ENCODE data around the gene RTKN. TPM values are rescaled to one million over a fixed set of nuclear protein-coding genes. Genes with fewer than 3 reads are reported as not detected.

The RTKN gene
- total and polyA plus RNA-seq, 10 of the 15 experiments (the other 5 are each of a cell fraction or from before 2014, with no cell fraction given) = 0.50 to 12.3 (median 5.4) TPM

DNA sequence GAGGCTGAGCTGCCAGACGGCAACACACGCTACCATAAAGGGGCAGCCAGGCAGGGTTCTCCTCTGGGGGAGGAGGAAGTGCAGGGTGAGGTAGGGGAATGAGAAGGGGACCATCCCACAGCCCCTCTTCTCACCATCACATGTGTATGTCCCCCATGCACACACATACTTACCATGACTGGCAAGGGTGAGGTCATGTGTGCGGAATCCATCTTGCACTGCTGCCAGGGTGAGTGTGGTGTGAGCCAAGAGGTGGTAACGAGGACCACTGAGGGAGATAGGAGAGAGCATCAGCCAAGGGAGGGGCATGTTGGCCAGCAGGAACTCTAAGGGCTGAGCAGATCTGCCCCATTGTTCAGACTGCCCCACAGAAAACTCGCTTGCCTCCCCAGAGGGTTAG, 13.1 kb downstream of the RTKN start:
- ChIA-PET POLR2A (interaction anchor here (0.6 to 1.1 kb wide), 2 partner anchors 11 to 298 kb away, joined by 3 to 4 read pairs; no protein-coding TSS in a partner anchor), RAD21 (ENCODE audit: unreplicated experiment) (no interaction called here), SMC1A (ENCODE audit: uncharacterized antibody, unreplicated experiment) (no interaction called here), CTCF (no interaction called here)
- H2AFZ ChIP-seq (ENCODE audit: control insufficient read depth, low read depth, low read length) = no peak overlapping the region
- H4K20me1 ChIP-seq (ENCODE audit: control insufficient read depth, insufficient read depth) = no peaks in the 10 kb centered on the region
- in situ Hi-C loops (cut with MboI) = no loop called here
- ATAC-seq (no peak), FAIRE-seq (no peak), DNase-seq (ENCODE audit: low read depth, low spot score) (no peak)
- H3K27ac ChIP-seq (ENCODE audit: control insufficient read depth, insufficient read depth) = no peak overlapping the region
- no peak for TF ChIP-seq SMARCA5 (IDR thresholded peaks at IDR 0.05)
- TF ChIP-seq, protein P1, sequence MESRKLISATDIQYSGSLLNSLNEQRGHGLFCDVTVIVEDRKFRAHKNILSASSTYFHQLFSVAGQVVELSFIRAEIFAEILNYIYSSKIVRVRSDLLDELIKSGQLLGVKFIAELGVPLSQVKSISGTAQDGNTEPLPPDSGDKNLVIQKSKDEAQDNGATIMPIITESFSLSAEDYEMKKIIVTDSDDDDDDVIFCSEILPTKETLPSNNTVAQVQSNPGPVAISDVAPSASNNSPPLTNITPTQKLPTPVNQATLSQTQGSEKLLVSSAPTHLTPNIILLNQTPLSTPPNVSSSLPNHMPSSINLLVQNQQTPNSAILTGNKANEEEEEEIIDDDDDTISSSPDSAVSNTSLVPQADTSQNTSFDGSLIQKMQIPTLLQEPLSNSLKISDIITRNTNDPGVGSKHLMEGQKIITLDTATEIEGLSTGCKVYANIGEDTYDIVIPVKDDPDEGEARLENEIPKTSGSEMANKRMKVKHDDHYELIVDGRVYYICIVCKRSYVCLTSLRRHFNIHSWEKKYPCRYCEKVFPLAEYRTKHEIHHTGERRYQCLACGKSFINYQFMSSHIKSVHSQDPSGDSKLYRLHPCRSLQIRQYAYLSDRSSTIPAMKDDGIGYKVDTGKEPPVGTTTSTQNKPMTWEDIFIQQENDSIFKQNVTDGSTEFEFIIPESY (IDR thresholded peaks at IDR 0.05) = no peak
- no peak for TF ChIP-seq BHLHE40 (IDR thresholded peaks at IDR 0.05; ENCODE audit: borderline replicate concordance in 1 of 2, low read depth in 2 of 2, low read length in 1 of 2)
- TF ChIP-seq EGR1 (IDR thresholded peaks at IDR 0.05; ENCODE audit: borderline replicate concordance in 1 of 2, low read depth in 2 of 2, low read length in 2 of 2) = no peak
- no peak for TF ChIP-seq HDGF (IDR thresholded peaks at IDR 0.05)
- TF ChIP-seq ZNF24 (IDR thresholded peaks at IDR 0.05) = no peak
- TF ChIP-seq, protein P2, sequence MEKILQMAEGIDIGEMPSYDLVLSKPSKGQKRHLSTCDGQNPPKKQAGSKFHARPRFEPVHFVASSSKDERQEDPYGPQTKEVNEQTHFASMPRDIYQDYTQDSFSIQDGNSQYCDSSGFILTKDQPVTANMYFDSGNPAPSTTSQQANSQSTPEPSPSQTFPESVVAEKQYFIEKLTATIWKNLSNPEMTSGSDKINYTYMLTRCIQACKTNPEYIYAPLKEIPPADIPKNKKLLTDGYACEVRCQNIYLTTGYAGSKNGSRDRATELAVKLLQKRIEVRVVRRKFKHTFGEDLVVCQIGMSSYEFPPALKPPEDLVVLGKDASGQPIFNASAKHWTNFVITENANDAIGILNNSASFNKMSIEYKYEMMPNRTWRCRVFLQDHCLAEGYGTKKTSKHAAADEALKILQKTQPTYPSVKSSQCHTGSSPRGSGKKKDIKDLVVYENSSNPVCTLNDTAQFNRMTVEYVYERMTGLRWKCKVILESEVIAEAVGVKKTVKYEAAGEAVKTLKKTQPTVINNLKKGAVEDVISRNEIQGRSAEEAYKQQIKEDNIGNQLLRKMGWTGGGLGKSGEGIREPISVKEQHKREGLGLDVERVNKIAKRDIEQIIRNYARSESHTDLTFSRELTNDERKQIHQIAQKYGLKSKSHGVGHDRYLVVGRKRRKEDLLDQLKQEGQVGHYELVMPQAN (conservative IDR thresholded peaks at IDR 0.05) = no peak
- no peak for TF ChIP-seq PAX5 (IDR thresholded peaks at IDR 0.05; ENCODE audit: borderline replicate concordance, low read depth, low read length)
- TF ChIP-seq, protein P3, sequence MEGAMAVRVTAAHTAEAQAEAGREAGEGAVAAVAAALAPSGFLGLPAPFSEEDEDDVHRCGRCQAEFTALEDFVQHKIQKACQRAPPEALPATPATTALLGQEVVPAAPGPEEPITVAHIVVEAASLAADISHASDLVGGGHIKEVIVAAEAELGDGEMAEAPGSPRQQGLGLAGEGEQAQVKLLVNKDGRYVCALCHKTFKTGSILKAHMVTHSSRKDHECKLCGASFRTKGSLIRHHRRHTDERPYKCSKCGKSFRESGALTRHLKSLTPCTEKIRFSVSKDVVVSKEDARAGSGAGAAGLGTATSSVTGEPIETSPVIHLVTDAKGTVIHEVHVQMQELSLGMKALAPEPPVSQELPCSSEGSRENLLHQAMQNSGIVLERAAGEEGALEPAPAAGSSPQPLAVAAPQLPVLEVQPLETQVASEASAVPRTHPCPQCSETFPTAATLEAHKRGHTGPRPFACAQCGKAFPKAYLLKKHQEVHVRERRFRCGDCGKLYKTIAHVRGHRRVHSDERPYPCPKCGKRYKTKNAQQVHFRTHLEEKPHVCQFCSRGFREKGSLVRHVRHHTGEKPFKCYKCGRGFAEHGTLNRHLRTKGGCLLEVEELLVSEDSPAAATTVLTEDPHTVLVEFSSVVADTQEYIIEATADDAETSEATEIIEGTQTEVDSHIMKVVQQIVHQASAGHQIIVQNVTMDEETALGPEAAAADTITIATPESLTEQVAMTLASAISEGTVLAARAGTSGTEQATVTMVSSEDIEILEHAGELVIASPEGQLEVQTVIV (IDR thresholded peaks at IDR 0.05; ENCODE audit: borderline replicate concordance, partially characterized antibody) = no peak
- TF ChIP-seq EZH2 (IDR thresholded peaks at IDR 0.05; ENCODE audit: borderline replicate concordance, control insufficient read depth, low read depth, low read length) = no peak
- no peak for TF ChIP-seq ZNF217 (IDR thresholded peaks at IDR 0.05)
- TF ChIP-seq FOXM1 (IDR thresholded peaks at IDR 0.05; ENCODE audit: low read depth, low read length) = no peak
- TF ChIP-seq SRF (IDR thresholded peaks at IDR 0.05; ENCODE audit: low read depth in 2 of 2, low read length in 2 of 2) = no peak
- no peak for TF ChIP-seq SP1 (IDR thresholded peaks at IDR 0.05; ENCODE audit: low read depth, low read length)
- no peak for TF ChIP-seq CHD4 (IDR thresholded peaks at IDR 0.05)
- no peak for TF ChIP-seq NFYB (IDR thresholded peaks at IDR 0.05; ENCODE audit: insufficient read depth, low read depth, low read length)
- TF ChIP-seq SIN3A (IDR thresholded peaks at IDR 0.05; ENCODE audit: low read depth, low read length) = no peak
- intact Hi-C loops (cut with micrococcal nuclease; ENCODE audit: unreplicated experiment) = no loop called here
- H3K36me3 ChIP-seq (ENCODE audit: control insufficient read depth in 2 of 2, insufficient read depth in 2 of 2, low read length in 1 of 2) = peaks cover 0 to 8% of the 10 kb centered on the region in 2 experiments; a peak in 1 of 4 replicates
- H3K4me2 ChIP-seq (ENCODE audit: control insufficient read depth, insufficient read depth) = no peak overlapping the region
- H3K9me3 ChIP-seq (replicated peaks; ENCODE audit: control insufficient read depth, insufficient read depth, low read length) = no peaks in the 10 kb centered on the region
- H3K9ac ChIP-seq (ENCODE audit: control insufficient read depth, insufficient read depth, low read length) = no peak overlapping the region
- H3K4me1 ChIP-seq (ENCODE audit: control insufficient read depth, insufficient read depth, low read length) = no peaks in the 10 kb centered on the region
- no peaks in the 10 kb centered on the region for H3K79me2 ChIP-seq (ENCODE audit: control insufficient read depth, insufficient read depth, low read length)
- H3K27me3 ChIP-seq (replicated peaks in 1 of 2; ENCODE audit: control insufficient read depth in 2 of 2, insufficient read depth in 2 of 2, low read length in 1 of 2) = no peaks in the 10 kb centered on the region
- no TSS peak for BruUV-seq (replicated peaks)
- no peak overlapping the region for H3K4me3 ChIP-seq
- WGBS (ENCODE audit: insufficient coverage, insufficient replicate concordance, low lambda C conversion rate, missing lambda C conversion rate) = 88% methylated on average over 5 of the region's 5 CpGs
